KBM-7 (cell line): ENCODE measurements around the gene SOX12.
A peak's percentile ranks its signal among the peaks of the same experiment; 100 is the strongest.

Source experiments
- DNase-seq: peaks from one replicate; pipeline ENCODE4 v3.0.0-alpha.2; 2015
- in situ Hi-C: fragments of 300-500 bp; cut with MboI; formaldehyde crosslinking; loops from 2 replicates; pipeline ENCODE4 v1.14.3; 2020; ENCODE audit warnings: low sequenced_read_pairs, low pct_unique_long_range_greater_than_20kb, mixed read lengths

Gene SOX12

DNA sequence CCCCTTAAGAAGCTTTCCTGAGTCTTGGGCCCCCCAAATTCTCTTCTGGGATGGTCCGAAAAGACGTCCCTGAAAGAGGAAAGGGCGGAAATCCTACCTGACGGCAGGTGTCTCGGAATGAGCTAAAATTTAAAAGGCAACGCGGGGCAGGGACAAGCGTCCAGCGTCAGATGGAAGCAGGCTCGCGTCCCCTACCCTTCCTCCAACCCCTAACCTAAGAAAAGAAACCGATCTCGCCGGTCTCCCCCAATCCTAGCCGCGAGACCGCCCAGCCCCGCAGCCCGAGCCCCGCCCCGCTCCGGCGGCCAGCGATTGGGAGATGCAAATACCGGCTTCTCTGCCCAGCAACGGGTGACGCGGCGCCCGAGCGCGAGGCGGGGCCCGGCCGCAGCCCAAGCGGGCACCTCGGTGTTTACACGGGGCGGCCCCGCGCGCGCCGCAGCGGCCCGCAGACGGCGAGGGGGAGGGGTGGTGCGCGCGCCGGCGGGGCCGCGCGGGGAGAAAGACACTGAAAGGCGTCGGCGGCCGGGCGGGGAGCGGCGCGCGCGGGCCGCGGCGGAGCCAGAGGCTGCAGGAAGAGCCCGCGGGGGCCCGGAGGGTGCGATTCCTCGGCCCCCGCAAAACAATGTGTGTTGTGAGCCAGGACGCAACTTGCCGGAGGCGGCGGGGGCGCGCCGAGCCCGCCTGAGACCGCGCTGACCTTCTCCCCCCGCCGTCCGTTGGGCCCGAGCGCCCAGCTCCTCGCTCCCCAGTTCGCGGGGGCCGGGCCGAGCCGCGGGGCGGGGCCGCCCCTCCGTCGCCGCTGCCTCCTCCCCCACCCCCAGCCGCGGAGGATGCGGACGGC, at the start of gene SOX12:
Gene SOX12 (plus strand): TSS at position 508 of the 844 bp plus-strand sequence. CDS start 373 bp downstream, outside the sequence.
- peak; percentile 96 for DNase-seq

DNA sequence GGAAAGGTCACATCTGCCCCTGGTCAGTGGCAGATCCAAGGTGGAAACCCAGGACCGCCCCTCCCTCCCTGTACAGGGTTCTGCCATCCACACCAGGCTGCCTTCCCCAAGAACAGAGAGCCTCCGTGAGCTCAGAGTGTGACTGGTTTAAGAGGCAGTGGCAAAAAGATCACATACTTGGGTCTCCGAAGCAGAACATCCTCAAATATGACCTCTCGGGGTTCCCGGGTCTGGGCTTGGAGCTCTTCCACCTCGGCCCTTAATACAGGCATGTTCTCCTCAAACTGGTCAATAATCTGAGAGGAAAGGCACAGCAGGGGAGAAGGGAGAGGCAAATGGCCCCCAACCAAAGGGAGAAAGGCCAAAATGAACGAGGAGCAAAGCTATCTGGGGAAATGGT, 49.6 kb upstream of the SOX12 start:
- DNase-seq = no peak
- in situ Hi-C loops = no loop called here

More for the DNA sequence above, at the start of gene SOX12:
- in situ Hi-C loops = no loop called here

DNA sequence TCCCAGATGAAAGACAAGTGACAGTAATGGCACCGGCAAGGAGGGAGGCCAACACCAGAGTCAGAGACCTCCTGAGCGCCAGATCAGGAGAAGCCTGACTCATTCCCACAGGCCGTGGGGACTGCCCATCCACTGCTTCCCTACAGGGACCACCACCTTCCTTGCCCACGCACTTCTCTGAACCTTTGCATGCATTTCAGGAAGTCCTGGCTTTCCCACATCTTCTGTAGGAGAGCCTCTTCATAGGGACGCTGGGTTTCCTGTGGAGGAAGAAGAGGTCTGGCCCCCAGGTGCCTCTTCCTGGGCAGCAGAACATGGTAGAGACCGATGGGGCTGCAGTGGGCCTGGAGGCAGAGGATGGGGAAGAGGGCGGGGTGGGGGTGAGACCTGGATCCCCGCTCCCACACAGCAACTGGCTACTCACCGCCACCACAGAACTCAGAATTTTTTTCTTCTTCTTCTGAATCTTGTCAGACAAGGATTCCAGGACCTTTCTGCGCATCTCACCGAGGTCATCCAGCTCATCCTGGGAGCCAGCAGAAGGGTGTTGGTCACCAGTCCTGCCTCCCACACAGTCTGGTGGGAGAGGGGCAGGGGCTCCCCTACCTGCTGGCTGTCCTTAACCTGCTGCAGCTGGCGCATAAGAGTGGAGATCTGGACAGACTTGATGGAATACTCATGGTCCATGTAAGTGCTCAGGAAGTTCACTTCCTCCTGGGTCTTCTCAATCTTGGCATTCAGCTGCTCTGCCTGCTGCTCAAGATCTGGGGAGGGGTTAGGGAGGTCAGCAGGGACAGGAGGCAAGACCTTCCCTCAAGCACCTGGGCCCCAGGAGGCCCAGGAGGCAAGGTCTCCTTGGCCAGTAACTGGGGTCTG, 48.5 kb upstream of the SOX12 start:
- no peak for DNase-seq
- in situ Hi-C loops = no loop called here

- in situ Hi-C loops = no loop called here
- DNase-seq = no peak
These were observed 47.9 kb upstream of the SOX12 start for GRCh38 chr20:277496-277781.

GRCh38 chr20:278181-278580, 47.2 kb upstream of the SOX12 start:
- no peak for DNase-seq
- in situ Hi-C loops = no loop called here

- in situ Hi-C loops = no loop called here
- no peak for DNase-seq
These were observed 46.5 kb upstream of the SOX12 start for GRCh38 chr20:278607-279571.

DNA sequence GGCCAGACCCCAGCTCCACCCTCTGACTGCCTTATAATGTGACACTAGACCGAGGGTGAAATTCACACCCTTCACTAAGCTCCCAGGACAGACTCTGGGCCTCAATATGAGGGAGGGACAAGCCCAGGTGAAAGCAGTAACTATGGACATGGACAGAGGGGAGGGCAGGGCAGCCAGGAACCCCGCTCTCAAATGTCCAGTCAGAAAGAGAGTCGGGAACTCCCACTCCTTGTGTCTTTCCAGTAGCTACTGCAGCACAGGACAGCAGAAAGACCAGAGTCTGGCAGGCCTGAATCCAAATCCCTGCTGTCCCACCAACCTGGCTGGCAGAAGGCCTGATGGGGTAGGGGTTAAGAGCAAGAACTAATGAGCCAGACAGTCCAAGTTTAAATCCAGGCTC, 41.2 kb upstream of the SOX12 start:
- in situ Hi-C loops = no loop called here

GRCh38 chr20:286508-286907, 38.8 kb upstream of the SOX12 start:
- in situ Hi-C loops = no loop called here
- no peak for DNase-seq

More for the DNA sequence above, 41.2 kb upstream of the SOX12 start:
- no peak for DNase-seq

DNA sequence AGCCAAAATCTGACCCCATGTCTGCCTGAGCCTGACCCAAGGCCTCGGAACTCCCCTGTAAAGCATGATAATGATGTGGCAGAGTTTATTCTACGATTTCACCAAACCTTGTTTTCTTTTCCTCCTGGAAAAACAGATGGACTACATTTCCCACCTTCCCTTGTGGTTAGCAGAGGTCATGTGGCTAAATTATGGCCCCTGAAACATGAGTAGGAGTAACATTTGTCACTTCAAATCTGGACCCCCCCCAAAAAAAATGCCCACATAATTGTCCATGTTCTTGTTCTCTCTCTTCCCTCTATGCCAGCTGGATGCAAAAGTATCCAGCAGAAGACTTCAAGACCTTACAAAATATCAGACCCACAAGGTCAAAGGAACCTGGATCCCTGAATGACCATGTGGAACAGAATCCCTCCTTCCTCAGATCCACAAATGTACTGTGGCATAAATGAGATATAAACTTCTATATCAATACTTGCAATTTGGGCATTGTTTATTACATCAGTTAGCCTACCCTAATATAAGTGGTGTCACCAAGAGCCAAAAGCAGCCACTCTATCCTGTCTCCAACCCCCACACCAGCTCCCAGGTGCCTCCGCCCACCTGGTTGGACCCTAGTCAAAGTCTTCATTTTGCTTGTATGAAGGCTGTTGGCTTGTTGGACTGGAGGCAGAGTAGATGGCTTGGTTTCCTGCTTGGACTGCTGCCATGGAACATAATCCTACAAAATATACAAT, 36.2 kb upstream of the SOX12 start:
- in situ Hi-C loops = no loop called here

GRCh38 chr20:289693-290083, 35.7 kb upstream of the SOX12 start:
- in situ Hi-C loops = no loop called here
- no peak for DNase-seq

More for the DNA sequence above, 36.2 kb upstream of the SOX12 start:
- DNase-seq = no peak

DNA sequence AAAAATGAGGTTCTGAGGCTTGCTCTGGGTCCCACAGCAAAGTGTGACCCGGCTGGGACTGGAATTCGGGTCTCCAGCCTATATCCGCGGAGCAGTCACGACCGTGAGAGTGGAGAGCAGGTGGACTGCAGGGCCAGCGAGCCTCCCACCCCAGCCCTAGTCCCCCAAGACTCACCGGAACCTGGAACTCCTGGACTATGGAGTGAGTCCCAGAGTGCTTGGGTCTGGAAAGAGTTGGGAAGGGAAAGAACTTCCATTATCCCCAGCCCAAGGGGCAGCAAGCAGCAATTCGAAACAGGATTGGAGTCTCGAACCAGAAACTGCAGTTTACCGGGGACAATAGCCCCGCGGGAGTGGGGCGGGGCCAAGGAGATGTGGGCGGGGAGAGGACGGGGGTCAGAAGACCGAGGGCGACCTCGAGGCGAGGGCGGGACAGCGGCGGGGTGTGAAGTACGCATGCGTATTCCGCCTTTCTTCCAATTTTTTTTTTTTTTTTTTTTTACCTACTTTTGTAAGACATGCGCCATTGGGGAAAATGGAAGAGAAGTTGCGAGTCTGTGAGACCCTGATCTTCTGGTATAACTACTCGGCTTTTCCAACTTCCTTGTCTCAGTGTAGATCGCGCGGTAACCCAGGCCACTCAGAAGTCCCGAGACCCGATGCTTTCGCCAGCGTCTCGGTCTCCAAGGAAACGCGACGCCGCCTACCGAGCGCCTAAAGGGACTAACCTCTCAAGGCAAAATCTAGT, 35.1 kb upstream of the SOX12 start, which contains the start of gene C20orf96:
Gene C20orf96 (minus strand): TSS at position 667 of the 748 bp plus-strand sequence. CDS start 140 bp downstream, at position 527.
- in situ Hi-C loops = no loop called here
- DNase-seq = peak; percentile 92

DNA sequence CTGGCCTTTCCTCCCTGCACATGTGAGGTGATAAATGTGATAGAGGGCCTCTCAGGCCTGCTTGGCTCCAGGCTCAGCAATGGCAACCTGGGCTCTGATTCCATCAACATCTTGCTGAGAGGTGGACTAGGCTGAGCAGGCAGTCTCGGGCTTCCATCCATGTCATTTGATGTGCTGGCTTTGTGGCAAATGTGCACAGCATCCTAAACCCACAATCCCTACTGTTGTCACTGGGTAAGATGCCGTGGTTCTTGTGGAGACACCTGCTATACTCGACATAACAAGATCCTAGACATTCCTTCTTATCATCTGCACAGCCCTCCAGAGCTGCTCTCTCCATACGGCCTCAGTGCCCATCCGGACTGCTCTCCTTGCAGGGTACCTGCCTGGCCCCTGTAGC, 30.8 kb upstream of the SOX12 start:
- in situ Hi-C loops = no loop called here

DNA sequence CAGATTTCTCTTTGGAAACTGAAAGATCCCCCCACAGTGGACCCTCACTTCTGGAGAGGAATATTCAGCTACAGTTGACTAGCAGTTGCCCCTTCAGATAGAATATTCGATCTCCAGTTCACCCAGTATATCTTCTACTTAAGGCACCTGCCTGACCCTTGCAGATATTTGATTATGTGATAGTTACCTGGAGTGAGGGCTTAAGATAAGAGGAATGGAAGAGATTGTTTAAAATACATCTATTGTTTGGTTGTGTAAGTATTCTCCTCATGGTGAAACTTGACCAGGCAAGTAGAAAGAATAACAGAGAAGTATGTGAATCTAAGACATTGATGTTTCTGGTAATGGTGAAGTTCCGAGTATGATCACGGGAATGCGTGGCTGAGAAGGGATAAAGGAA, 29.5 kb upstream of the SOX12 start:
- no peak for DNase-seq
- in situ Hi-C loops = no loop called here

More for the DNA sequence above, 30.8 kb upstream of the SOX12 start:
- DNase-seq = no peak

DNA sequence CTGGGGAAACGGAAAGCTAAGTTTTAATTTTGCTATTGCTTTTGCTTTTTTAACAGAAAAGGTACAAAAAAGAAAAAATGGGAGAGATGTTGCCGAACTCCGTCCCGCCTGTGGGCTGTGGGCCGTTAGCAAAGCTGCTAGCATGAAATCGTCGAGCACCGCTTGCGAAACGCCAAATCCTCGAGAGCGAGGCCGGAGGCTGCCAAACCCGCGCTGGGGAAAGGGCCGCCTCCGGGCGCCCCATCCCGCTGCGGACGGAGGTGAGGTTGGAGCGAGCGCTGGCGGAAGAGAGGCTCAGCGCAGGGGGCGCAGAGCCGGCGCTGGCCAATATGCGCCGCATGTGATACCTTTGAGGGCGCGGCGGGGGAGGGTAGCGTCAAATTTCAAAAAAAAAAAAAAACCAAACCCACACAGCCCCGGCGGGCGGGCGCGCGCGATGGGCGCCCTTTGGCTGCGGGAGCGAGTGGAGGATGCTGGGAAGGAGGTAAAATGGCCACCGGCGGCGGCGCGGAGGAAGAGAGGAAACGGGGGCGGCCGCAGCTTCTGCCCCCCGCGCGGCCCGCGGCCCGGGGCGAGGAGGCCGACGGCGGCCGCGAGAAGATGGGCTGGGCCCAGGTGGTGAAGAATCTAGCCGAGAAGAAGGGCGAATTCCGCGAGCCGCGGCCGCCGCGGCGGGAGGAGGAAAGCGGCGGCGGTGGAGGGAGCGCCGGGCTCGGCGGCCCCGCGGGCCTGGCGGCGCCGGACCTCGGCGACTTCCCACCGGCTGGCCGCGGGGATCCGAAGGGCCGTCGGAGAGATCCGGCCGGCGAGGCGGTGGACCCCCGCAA, 28.0 kb upstream of the SOX12 start, which contains the start of gene ZCCHC3:
Gene ZCCHC3 (plus strand): TSS at position 473 of the 827 bp plus-strand sequence. CDS start 17 bp downstream, at position 490.
- DNase-seq = peak; percentile 99
- in situ Hi-C loops = no loop called here

DNA sequence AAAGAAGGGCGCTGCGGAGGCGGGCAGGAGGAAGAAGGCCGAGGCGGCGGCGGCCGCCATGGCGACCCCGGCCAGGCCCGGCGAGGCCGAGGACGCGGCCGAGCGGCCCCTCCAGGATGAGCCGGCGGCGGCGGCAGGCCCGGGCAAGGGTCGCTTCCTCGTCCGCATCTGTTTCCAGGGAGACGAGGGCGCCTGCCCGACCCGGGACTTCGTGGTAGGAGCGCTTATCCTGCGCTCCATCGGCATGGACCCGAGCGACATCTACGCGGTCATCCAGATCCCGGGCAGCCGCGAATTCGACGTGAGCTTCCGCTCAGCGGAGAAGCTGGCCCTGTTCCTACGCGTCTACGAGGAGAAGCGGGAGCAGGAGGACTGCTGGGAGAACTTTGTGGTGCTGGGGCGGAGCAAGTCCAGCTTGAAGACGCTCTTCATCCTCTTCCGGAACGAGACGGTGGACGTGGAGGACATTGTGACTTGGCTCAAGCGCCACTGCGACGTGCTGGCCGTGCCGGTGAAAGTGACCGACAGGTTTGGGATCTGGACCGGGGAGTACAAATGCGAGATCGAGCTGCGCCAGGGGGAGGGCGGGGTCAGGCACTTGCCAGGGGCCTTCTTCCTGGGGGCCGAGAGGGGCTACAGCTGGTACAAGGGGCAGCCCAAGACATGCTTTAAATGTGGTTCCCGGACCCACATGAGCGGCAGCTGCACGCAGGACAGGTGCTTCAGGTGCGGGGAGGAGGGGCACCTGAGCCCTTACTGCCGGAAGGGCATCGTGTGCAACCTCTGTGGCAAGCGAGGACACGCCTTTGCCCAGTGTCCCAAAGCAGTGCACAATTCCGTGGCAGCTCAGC, 27.2 kb upstream of the SOX12 start:
- DNase-seq = peak; percentile 57

DNA sequence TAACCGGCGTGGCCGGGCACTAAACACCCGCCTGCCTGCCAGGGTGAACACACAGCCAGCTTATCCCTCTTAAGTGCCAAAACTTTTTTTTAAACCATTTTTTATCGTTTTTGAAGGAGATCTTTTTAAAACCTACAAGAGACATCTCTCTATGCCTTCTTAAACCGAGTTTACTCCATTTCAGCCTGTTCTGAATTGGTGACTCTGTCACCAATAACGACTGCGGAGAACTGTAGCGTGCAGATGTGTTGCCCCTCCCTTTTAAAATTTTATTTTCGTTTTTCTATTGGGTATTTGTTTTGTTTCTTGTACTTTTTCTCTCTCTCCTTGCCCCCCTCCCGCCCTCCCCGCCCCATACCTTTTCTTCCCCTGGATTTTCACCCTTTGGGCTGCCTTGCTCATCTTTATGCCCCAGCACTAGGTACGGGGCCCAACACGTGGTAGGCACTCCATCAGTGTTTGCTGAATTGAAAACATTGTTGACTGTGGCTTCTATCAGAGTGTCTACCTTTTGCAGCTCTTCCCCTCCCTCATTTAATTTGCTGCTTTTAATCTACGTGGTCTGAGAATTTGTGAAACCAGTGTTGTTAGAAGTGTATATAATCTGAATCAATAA, 26.5 kb upstream of the SOX12 start:
- in situ Hi-C loops = no loop called here
- no peak for DNase-seq

More for the DNA sequence above, 27.2 kb upstream of the SOX12 start:
- in situ Hi-C loops = no loop called here
